Measurements from ENCODE around the gene SFMBT2.

GRCh38 chr10:7230951-7231350 lies 179.9 kb downstream of the SFMBT2 start:
- TF ChIP-seq OVOL2 (CRISPR knock-in tag; IDR thresholded peaks at IDR 0.05; ENCODE audit: borderline replicate concordance) = no peak
- no peak for TF ChIP-seq CREM (CRISPR knock-in tag; IDR thresholded peaks at IDR 0.05)
- no peak for TF ChIP-seq E2F5 (CRISPR knock-in tag; IDR thresholded peaks at IDR 0.05)
